VCaP (cell line): ENCODE measurements around the gene IFNAR1.

Source experiments
- H3K27ac ChIP-seq: fragments of 450-650 bp; 2 replicates; pipeline ENCODE4 v1.5.1; 2017
- CTCF ChIP-seq: fragments of 450-650 bp; conservative IDR thresholded peaks from 2 replicates; pipeline ENCODE4 v1.5.1; 2017; ENCODE audit warnings: mild to moderate bottlenecking, moderate library complexity

IFNAR1 gene

GRCh38 chr21:33386222-33386784 lies 61.5 kb downstream of the IFNAR1 start:
- H3K27ac ChIP-seq = no peak overlapping the region
- TF ChIP-seq CTCF = no peak

- no peak overlapping the region for H3K27ac ChIP-seq
- TF ChIP-seq CTCF = no peak
Measured at GRCh38 chr21:33387294-33387693, 62.5 kb downstream of the IFNAR1 start.

- TF ChIP-seq CTCF = no peak
- H3K27ac ChIP-seq = no peak overlapping the region
Measured at GRCh38 chr21:33388188-33388587, 63.4 kb downstream of the IFNAR1 start.

- TF ChIP-seq CTCF = no peak
- H3K27ac ChIP-seq = no peak overlapping the region
Measured at GRCh38 chr21:33390479-33390878, 65.7 kb downstream of the IFNAR1 start.

GRCh38 chr21:33391656-33392055 lies 66.9 kb downstream of the IFNAR1 start:
- no peak overlapping the region for H3K27ac ChIP-seq
- TF ChIP-seq CTCF = no peak

GRCh38 chr21:33392284-33392985 lies 67.7 kb downstream of the IFNAR1 start:
- H3K27ac ChIP-seq = no peak overlapping the region
- TF ChIP-seq CTCF = no peak

GRCh38 chr21:33393348-33393747 lies 68.6 kb downstream of the IFNAR1 start:
- no peak overlapping the region for H3K27ac ChIP-seq
- no peak for TF ChIP-seq CTCF
